HepG2 (cell line): ENCODE results near the gene CENPE. TPM values are rescaled to one million over a fixed set of nuclear protein-coding genes. Genes with fewer than 3 reads are reported as not detected.

Source experiments
- BCL6 ChIP-seq: IDR thresholded peaks from 2 replicates; pipeline ENCODE4 v1.6.1; 2016; ENCODE audit warnings: missing genetic modification reagents, missing compliant biosample characterization
- ELF1 ChIP-seq: sonication (generic); formaldehyde crosslinking; IDR thresholded peaks from 2 replicates; pipeline ENCODE4 v1.4.0; 2020; ENCODE audit warnings: missing genetic modification reagents
- FOXM1 ChIP-seq: sonication (generic); formaldehyde crosslinking; IDR thresholded peaks from 2 replicates; pipeline ENCODE4 v1.5.0; 2020; ENCODE audit warnings: missing genetic modification reagents
- FOXO1 ChIP-seq: sonication (generic); formaldehyde crosslinking; IDR thresholded peaks from 2 replicates; pipeline ENCODE4 v1.4.0; 2020; ENCODE audit warnings: missing genetic modification reagents
- GFI1 ChIP-seq: sonication (generic); formaldehyde crosslinking; IDR thresholded peaks from 2 replicates; pipeline ENCODE4 v1.5.0; 2020; ENCODE audit warnings: missing genetic modification reagents, mild to moderate bottlenecking, borderline replicate concordance
- JUN ChIP-seq: sonication (generic); formaldehyde crosslinking; IDR thresholded peaks from 2 replicates; pipeline ENCODE4 v1.4.0; 2020; ENCODE audit warnings: mild to moderate bottlenecking, missing genetic modification reagents
- NFKBIZ ChIP-seq: IDR thresholded peaks from 2 replicates; pipeline ENCODE4 v1.6.1; 2018; ENCODE audit warnings: missing genetic modification reagents, missing compliant biosample characterization
- NFRKB ChIP-seq: fragments of 450-650 bp; IDR thresholded peaks from 2 replicates; pipeline ENCODE4 v1.6.1; 2017
- PAX8 ChIP-seq: sonication (generic); formaldehyde crosslinking; IDR thresholded peaks from 2 replicates; pipeline ENCODE4 v1.8.0; 2022; ENCODE audit warnings: mild to moderate bottlenecking, missing genetic modification reagents, borderline replicate concordance
- RNF2 ChIP-seq: fragments of 450-650 bp; conservative IDR thresholded peaks from 2 replicates; pipeline ENCODE4 v1.6.1; 2016; ENCODE audit warnings: low read depth
- SRSF9 ChIP-seq: fragments of 200-400 bp; formaldehyde crosslinking; IDR thresholded peaks from 2 replicates; pipeline ENCODE4 v1.6.1; 2018; ENCODE audit warnings: borderline replicate concordance, mild to moderate bottlenecking, low read depth, low read length; ENCODE audit not compliant: insufficient read depth, poor library complexity, severe bottlenecking
- SSRP1 ChIP-seq: IDR thresholded peaks from 2 replicates; pipeline ENCODE4 v1.6.1; 2016; ENCODE audit warnings: control low read depth
- TOE1 ChIP-seq: sonication (generic); formaldehyde crosslinking; IDR thresholded peaks from 2 replicates; pipeline ENCODE4 v1.4.0; 2020; ENCODE audit warnings: mild to moderate bottlenecking, missing genetic modification reagents
- YY1 ChIP-seq: IDR thresholded peaks from 2 replicates; pipeline ENCODE4 v1.6.1; 2011; ENCODE audit warnings: low read length, low read depth, moderate library complexity, mild to moderate bottlenecking; ENCODE audit not compliant: insufficient read depth, insufficient replicate concordance
- ZFX ChIP-seq: sonication (generic); formaldehyde crosslinking; IDR thresholded peaks from 2 replicates; pipeline ENCODE4 v1.4.0; 2020; ENCODE audit warnings: mild to moderate bottlenecking, low read depth, missing genetic modification reagents, moderate library complexity
- ZNF337 ChIP-seq: sonication (generic); formaldehyde crosslinking; IDR thresholded peaks from 2 replicates; pipeline ENCODE4 v1.5.1; 2020; ENCODE audit warnings: missing genetic modification reagents, low read depth, mild to moderate bottlenecking, borderline replicate concordance
- ZNF577 ChIP-seq: sonication (generic); formaldehyde crosslinking; IDR thresholded peaks from 2 replicates; pipeline ENCODE4 v1.4.0; 2020; ENCODE audit warnings: mild to moderate bottlenecking, low read depth, missing genetic modification reagents, borderline replicate concordance
- ZNF598 ChIP-seq: sonication (generic); formaldehyde crosslinking; IDR thresholded peaks from 2 replicates; pipeline ENCODE4 v1.5.1; 2020; ENCODE audit warnings: mild to moderate bottlenecking, missing genetic modification reagents, borderline replicate concordance
- ZNF749 ChIP-seq: sonication (generic); formaldehyde crosslinking; IDR thresholded peaks from 2 replicates; pipeline ENCODE4 v1.8.0; 2022; ENCODE audit warnings: mild to moderate bottlenecking, missing genetic modification reagents, moderate library complexity, borderline replicate concordance
- polyA plus RNA-seq, 8 experiments: library from polyadenylated mRNA; depleted of rRNA in 3 of 8; stranded (reverse) in 7 of 8; unstranded in 1 of 8; fragments of >200 nt; fragmentation: Illumina TruSeq in 4 of 8; extraction: Trizol in 4 of 8; gene quantifications; 2 replicates each; pipeline versions ENCODE4 v1.2.1 to v1.2.3, GENCODE V29; 2011 to 2016; ENCODE audit warnings: low read depth in 4 of 8, missing spikeins in 1 of 8, mixed read lengths in 1 of 8; ENCODE audit not compliant: insufficient read depth in 1 of 8
- total RNA-seq, 5 experiments: library from RNA; depleted of rRNA; stranded (reverse); fragments of >200 nt; fragmentation: Illumina TruSeq; extraction: Trizol; gene quantifications; 2 replicates each; pipeline ENCODE4 v1.2.3, GENCODE V29; 2016; ENCODE audit warnings: low read depth in 1 of 5
- TF ChIP-seq, protein P1 (sequence below): sonication (generic); formaldehyde crosslinking; IDR thresholded peaks from 2 replicates; pipeline ENCODE4 v1.4.0; 2020; ENCODE audit warnings: mild to moderate bottlenecking, missing genetic modification reagents
- TF ChIP-seq, protein P2 (sequence below): sonication (generic); formaldehyde crosslinking; IDR thresholded peaks from 2 replicates; pipeline ENCODE4 v1.4.0; 2020; ENCODE audit warnings: missing genetic modification reagents, borderline replicate concordance
- TF ChIP-seq, protein P3 (sequence below): sonication (generic); formaldehyde crosslinking; IDR thresholded peaks from 2 replicates; pipeline ENCODE4 v1.5.1; 2020; ENCODE audit warnings: missing genetic modification reagents, mild to moderate bottlenecking, borderline replicate concordance
- TF ChIP-seq, protein P4 (sequence below): sonication (generic); formaldehyde crosslinking; conservative IDR thresholded peaks from 2 replicates; pipeline ENCODE4 v1.8.0; 2022; ENCODE audit warnings: missing genetic modification reagents

The CENPE gene
- total and polyA plus RNA-seq, 2 of the 13 experiments (the other 11 are each of a cell fraction or from before 2014, with no cell fraction given) = 2.1 to 19.8 TPM

DNA sequence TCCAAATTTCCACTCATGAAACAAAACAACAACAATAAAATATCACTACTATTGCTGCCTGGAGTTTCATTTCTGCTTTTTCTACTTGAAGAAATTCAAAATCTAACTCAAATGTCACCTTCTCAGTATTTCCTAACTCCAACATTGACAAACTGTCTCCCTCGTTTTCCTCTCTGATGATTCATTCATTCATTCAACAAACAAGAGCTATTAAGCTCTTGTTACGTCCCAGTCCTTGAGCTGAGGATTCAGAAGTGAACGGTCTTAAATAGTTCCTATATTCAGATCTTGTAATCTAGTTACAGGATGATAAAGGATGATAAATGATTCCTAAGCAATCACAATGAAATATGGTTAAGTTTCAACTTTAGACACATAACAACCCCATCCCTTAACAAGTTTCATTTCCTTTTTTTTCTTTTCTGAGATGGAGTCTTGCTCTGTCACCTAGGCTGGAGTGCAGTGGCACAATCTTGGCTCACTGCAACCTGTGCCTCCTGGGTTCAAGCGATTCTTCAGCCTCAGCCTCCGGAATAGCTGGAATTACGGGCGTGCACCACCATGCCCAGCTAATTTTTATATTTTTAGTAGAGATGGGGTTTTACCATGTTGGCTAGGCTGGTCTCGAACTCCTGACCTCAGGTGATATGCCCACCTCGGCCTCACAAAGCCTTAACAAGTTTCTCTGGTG, 123.3 kb downstream of the CENPE start (continued):
- TF ChIP-seq NFKBIZ (CRISPR knock-in tag) = no peak
- TF ChIP-seq YY1 = no peak
- TF ChIP-seq, protein P1, sequence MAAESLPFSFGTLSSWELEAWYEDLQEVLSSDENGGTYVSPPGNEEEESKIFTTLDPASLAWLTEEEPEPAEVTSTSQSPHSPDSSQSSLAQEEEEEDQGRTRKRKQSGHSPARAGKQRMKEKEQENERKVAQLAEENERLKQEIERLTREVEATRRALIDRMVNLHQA (CRISPR knock-in tag) = no peak
- 0 out of 2 replicates have a peak, but pooled peaks have one; percentile 40 for TF ChIP-seq ZNF598
- TF ChIP-seq JUN (CRISPR knock-in tag) = no peak
- no peak for TF ChIP-seq NFRKB
- TF ChIP-seq ZNF577 (CRISPR knock-in tag) = no peak
- peak; percentile 65; the same call in 1 of the 2 replicates for TF ChIP-seq ZNF749 (CRISPR knock-in tag)
- TF ChIP-seq FOXM1 (CRISPR knock-in tag) = no peak
- TF ChIP-seq, protein P2, sequence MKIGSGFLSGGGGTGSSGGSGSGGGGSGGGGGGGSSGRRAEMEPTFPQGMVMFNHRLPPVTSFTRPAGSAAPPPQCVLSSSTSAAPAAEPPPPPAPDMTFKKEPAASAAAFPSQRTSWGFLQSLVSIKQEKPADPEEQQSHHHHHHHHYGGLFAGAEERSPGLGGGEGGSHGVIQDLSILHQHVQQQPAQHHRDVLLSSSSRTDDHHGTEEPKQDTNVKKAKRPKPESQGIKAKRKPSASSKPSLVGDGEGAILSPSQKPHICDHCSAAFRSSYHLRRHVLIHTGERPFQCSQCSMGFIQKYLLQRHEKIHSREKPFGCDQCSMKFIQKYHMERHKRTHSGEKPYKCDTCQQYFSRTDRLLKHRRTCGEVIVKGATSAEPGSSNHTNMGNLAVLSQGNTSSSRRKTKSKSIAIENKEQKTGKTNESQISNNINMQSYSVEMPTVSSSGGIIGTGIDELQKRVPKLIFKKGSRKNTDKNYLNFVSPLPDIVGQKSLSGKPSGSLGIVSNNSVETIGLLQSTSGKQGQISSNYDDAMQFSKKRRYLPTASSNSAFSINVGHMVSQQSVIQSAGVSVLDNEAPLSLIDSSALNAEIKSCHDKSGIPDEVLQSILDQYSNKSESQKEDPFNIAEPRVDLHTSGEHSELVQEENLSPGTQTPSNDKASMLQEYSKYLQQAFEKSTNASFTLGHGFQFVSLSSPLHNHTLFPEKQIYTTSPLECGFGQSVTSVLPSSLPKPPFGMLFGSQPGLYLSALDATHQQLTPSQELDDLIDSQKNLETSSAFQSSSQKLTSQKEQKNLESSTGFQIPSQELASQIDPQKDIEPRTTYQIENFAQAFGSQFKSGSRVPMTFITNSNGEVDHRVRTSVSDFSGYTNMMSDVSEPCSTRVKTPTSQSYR (CRISPR knock-in tag) = no peak
- TF ChIP-seq PAX8 (CRISPR knock-in tag) = no peak
- TF ChIP-seq ZFX (CRISPR knock-in tag) = no peak
- TF ChIP-seq, protein P3, sequence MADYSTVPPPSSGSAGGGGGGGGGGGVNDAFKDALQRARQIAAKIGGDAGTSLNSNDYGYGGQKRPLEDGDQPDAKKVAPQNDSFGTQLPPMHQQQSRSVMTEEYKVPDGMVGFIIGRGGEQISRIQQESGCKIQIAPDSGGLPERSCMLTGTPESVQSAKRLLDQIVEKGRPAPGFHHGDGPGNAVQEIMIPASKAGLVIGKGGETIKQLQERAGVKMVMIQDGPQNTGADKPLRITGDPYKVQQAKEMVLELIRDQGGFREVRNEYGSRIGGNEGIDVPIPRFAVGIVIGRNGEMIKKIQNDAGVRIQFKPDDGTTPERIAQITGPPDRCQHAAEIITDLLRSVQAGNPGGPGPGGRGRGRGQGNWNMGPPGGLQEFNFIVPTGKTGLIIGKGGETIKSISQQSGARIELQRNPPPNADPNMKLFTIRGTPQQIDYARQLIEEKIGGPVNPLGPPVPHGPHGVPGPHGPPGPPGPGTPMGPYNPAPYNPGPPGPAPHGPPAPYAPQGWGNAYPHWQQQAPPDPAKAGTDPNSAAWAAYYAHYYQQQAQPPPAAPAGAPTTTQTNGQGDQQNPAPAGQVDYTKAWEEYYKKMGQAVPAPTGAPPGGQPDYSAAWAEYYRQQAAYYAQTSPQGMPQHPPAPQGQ = no peak
- no peak for TF ChIP-seq BCL6 (CRISPR knock-in tag)
- no peak for TF ChIP-seq SRSF9
- no peak for TF ChIP-seq ELF1 (CRISPR knock-in tag)
- TF ChIP-seq ZNF337 = 0 out of 2 replicates have a peak, but pooled peaks have one; percentile 13
- no peak for TF ChIP-seq FOXO1 (CRISPR knock-in tag)
- TF ChIP-seq RNF2 = no peak
- TF ChIP-seq, protein P4, sequence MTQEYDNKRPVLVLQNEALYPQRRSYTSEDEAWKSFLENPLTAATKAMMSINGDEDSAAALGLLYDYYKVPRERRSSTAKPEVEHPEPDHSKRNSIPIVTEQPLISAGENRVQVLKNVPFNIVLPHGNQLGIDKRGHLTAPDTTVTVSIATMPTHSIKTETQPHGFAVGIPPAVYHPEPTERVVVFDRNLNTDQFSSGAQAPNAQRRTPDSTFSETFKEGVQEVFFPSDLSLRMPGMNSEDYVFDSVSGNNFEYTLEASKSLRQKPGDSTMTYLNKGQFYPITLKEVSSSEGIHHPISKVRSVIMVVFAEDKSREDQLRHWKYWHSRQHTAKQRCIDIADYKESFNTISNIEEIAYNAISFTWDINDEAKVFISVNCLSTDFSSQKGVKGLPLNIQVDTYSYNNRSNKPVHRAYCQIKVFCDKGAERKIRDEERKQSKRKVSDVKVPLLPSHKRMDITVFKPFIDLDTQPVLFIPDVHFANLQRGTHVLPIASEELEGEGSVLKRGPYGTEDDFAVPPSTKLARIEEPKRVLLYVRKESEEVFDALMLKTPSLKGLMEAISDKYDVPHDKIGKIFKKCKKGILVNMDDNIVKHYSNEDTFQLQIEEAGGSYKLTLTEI = no peak
- TF ChIP-seq SSRP1 (CRISPR knock-in tag) = no peak
- no peak for TF ChIP-seq GFI1 (CRISPR knock-in tag)
- TF ChIP-seq TOE1 = no peak
